NCI-H2107 (cell line): ENCODE results near the gene CD1E.
"Not testable (repeated sequence)": the region's sequence is repeated elsewhere in the genome, so short reads cannot be mapped to it uniquely, and the experiment has no call there.

Experiments used
- DNase-seq: peaks from one replicate; lab custom pipeline; 2025; lab: John Stamatoyannopoulos, UW

CD1E gene

GRCh38 chr1:158353303-158354075 lies at the start of gene CD1E:
TSS of gene CD1E (plus strand) at chr1:158353894. CDS start at chr1:158353989, 95 bp downstream.
- DNase-seq = no peak

GRCh38 chr1:158310623-158311022 lies 43.1 kb upstream of the CD1E start:
- DNase-seq = no peak

DNA sequence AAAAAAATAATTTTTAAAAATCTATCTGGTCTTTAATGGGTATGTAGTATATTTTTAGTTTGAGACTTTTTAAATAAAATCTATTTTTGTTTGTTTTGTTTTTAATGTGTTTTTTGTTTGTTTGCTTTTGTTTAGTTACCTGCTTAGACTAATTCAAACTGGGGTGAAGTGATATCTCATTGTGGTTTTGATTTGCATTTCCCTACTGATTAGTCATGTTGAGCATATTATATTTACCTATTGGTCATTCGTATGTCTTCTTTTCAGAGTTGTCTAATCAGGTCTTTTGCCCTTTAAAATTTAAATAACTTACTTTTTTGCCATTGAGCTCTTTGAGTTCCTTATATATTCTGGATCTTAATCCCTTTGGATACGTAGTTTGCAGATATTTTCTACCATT lies 42.6 kb upstream of the CD1E start:
- DNase-seq = no peak

DNA sequence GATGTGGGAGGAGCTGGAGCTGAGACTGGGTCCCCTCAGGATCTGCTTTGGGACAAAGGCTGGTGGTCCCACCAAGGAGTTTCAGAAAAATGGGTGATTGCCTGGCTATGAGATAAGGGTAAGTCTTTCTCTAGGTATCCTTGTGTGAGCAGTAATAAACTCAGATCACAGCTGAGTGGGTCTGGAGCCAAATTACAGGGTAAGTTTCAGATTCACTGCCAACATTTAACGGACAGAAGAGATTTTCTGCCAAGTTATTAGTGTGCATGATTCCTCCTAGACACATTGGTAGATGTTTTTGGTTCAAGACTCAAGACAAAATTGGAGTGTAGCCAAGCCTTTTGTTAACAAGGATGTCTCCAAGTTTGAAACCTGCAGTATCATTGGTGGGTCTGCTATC lies 29.8 kb upstream of the CD1E start:
- no peak for DNase-seq

GRCh38 chr1:158324395-158324794 lies 29.3 kb upstream of the CD1E start:
- DNase-seq = no peak

DNA sequence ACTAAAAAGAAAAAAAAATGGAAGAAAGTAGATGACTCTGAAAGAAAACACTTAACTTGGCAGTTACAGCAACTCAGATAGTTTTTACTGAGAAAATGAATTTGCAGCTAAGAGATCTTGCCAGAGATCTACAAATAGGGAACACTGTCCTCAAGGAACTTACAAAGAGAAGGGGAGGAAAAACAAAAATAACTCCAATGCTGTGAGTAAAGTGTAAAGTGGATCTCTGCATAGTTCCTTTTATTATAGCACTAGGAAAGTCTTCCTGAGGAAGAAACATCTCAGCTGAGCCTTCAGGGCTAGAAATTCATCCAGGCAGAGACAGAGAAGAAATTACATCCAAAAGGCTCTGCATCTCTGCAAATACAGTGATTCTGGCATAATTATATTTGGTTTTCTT lies 26.2 kb upstream of the CD1E start:
- DNase-seq = no peak

DNA sequence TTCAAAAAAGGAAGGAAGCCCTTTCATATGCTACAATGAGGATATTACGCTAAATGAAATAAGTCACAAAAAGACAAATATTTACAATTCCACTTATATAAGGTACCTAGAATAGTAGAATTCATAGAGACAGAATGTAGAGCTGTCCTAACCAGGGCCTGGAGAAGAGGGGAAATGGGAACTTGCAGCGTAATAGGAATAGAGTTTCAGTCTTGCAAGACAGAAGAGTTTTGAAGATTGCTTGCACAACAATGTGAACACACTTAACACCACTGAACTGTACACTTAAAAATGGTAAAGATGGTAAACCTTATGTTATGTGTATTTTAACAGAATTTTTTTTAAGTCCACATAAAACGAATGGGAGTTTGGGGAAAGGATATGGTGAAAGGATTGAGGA lies 25.3 kb upstream of the CD1E start:
- no peak for DNase-seq

DNA sequence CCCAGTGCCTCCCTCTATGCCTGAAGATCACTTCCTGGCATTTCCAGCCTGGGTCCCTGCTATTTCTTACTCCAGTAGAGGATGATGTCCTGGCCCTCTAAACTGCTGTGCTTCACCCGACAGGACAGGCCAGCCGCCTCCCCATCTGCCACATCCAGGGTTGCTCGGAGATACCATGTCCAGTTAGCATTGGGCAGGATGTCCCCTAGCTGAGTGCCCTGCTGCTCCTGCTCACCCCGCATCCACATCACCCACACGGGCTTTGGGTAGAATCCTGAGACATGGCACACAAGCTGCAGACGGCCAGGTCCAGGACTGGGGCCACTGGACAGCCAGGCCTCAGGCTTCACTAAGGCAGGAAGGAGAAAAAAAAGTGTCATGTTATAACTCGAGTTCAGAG lies 24.4 kb upstream of the CD1E start:
- no peak for DNase-seq

DNA sequence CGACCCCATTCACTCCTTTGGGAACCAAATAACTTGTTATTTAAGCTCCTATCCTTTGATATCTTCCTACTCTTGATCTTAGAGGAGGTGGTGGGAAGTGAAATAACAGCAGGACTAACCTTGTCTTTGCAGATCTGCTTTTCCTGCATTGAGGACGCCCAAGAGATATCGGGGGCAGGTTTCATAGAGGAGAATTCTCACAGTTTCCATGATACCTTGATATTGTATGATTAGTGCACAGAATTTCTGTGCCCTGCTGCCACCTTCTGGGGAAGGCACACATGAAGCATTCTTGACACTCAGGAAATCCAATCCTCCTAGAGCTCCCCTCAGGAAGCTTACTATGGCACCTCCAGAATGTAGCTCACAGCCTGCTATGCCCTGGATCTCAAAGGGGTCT lies 24.0 kb upstream of the CD1E start:
- no peak for DNase-seq

DNA sequence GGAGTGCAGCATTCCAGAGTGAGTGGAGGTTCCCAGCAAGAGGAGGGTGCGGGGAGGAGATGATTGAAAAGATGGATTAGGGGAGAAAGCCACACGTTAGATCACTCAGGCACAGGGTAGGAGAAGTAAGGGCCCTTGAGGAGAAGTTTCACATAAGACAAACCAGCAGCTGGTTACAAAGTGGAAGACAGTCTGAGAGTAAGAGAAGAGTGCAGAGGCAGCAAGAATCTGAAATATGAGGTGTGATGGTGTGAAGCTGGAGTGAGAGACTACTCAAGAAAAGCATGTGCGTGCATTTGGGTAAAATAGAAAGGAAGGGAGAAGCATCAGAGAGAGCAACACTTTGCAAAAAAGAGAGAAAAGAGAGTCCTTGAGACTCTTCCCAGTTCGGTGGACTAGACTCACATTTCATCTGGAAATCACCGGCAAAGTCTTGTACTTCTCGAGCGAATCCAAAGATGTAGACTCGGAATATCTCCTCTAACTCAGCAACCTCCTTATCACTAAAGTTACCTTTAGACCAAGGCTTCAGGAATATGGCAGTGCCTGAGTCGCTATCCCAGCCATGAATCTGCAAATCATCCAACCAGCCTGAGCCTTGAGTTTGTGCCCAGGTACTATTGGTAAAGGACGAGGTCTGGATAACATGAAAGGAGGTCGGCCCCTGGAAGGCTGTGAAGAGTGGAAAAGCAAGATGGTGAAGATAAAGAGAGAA lies 23.1 kb upstream of the CD1E start:
- no peak for DNase-seq

DNA sequence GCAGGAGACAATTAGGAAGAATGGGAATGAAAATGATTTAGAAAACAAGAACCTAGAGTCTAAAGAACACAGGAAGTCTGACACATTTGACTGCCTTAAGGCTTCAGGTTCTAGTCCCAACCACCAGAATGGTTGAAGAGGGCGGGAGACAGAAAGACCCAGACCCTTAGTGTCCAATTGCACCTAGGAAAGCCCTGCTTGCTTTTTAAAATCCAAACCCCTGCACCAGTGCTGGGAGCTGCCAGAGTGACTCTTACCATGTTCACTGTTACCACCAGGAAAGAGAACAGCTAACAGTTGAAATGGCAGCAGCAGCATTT lies 22.6 kb upstream of the CD1E start:
- DNase-seq = no peak

DNA sequence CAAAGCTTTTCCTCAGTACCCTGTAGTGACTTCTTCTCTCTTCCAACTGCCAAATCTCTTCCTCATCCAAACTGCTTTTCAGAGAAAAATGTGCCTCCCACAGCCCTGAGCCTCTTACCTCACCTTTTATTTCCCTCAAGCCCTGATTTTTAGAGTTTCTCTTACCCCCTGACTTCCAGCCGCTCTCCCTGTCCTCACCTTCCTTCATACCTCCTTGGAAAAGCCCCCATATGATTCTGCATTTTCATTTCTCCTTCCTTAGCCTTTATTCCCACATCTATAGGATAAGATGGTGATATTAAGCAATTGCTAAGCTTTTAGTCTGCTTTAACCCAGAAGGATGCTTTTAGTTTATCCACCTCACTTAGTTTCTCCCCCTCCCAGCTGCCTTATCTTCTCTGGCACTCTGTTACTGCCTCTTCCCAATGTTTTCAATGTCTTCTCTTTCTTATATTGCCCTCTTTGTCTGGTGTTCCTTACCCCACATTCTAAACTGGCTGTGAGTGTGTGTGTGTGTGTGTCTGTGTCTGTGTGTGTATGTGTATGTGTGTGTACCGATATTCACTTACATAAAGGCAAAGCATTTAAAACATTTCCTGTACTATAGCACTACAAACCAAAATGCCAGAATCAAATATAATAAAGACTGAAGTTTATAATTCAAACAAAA lies 22.1 kb upstream of the CD1E start, which contains the start of gene CD1B:
Gene CD1B (minus strand): TSS at position 51 of the 670 bp plus-strand sequence. CDS start 108 bp downstream, outside the sequence.
- DNase-seq = no peak

DNA sequence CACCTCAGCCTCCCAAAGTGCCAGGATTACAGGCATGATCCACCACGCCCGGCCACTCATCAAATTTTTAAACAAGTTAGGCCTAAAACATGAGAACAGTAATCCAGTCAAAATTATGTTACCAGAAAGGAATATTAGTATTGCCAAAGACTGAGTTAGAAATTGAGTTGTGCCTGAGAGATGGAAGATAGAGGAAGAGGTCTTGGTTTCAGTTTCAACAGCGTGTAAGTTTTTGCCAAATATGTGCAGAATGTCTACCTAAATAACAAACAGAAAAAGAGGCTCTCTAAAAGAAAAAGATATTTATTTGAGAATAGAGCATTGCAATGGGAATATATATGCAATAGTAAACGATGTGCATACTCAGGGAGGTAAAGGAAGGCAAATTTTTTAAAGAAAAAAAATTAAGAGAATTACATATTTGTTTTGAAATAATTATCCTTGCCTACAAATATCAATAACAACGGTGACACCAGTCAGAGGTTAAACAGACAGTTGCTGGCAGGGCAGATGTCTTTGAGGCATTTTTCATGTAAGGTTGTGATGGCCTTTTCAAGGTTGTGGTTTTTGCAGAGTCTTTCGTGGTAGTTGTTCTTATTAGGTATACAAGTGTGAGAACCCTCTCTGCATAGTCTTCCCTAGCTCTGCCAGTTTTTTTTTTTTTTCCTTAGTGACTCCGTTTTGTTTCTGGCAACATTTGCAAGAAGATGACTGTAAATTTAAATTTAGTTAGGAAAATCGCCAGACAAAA lies 20.1 kb upstream of the CD1E start:
- no peak for DNase-seq

DNA sequence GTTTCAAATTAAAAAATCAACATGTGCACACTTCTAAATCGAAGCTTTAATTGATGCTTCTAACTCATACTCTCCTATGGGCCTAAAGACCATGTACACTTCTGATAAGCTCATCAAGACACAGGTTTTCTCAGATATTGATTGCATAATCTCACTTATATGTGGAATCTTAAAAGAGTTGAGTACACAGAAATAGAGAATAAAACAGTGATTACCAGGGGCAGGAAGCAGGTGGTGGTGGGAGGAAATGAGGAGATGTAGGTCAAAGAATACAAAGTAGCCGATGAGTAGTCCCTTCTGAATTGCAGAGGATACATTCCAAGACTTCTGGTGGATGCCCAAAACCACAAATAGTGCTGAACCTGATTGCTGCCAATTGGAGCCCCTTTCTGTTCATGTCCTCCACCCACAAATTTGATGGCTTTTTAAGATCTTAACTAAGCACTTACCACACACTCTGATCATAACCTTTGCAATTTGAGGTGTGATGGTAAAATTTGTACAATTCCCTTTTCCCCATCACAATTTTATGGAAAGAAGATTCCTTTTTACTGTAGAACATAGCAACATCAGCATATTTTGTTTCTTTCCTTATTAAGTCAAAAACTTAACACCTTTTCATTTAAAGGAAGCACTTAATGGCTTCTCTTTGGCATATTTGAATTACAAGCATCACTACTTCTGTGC lies 19.0 kb upstream of the CD1E start:
- no peak for DNase-seq

- DNase-seq = no peak
Observed at GRCh38 chr1:158335213-158335532, 18.5 kb upstream of the CD1E start.

DNA sequence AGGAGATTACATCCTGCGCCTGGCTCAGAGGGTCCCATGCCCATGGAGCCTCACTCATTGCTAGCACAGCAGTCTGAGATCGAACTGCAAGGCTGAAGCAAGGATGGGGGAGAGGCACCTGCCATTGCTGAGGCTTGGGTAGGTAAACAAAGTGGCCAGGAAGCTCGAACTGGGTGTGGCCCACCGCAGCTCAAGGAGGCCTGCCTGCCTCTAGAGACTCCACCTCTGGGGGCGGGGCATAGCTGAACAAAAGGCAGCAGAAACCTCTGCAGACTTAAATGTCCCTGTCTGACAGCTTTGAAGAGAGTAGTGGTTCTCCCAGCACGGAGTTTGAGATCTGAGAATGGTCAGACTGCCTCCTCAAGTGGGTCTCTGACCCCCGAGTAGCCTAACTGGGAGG lies 17.3 kb upstream of the CD1E start:
- DNase-seq = not testable (repeated sequence)

GRCh38 chr1:158348946-158349345 lies 4.7 kb upstream of the CD1E start:
- DNase-seq = not testable (repeated sequence)

- DNase-seq = no peak
Observed at GRCh38 chr1:158354255-158354654, 561 bp downstream of the CD1E start.

- no peak for DNase-seq
Observed at GRCh38 chr1:158355773-158356285, 2.1 kb downstream of the CD1E start.

DNA sequence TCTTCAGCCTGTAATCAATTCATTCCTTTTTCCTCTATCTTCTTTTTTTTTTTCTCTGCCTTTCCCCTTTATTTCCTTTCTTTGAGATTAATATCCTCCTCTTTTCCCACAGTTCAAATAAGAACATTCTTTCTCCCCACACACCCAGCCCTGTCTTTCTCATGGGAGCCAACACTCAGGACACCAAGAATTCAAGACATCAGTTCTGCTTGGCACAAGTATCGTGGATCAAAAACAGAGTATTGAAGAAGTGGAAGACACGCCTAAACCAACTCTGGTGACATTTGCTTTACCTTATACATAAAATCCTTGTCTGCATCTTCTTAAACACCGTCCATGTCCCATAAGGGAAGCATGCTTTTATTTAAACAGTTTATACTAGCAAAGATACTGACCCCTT lies 2.9 kb downstream of the CD1E start:
- no peak for DNase-seq

DNA sequence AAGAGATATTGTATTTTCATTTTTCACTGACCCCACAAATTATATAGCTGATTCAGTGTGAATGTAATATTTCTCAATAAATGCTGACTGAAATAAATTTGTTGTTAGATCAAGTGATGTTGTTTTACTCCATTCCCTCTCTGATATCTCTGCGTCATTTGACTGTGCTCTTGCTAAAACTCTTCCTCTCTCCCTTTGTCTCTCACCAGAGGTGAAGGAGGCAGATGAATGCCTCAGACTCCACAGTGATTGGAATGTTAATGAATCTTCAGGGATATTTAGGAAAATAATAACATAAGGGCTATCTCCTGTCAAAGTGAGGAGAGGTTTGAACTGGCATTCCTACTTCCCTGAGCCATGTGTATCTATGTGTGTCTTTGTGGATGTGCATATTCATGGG lies 3.7 kb downstream of the CD1E start:
- DNase-seq = no peak

- DNase-seq = no peak
Observed at GRCh38 chr1:158362482-158362881, 8.8 kb downstream of the CD1E start.
